Endothelial cell of umbilical vein (primary cell): ENCODE data around the gene ANP32D. TPM values are rescaled to one million over a fixed set of nuclear protein-coding genes. Genes with fewer than 3 reads are reported as not detected.

Experiments
- BruUV-seq: library from RNA; stranded (reverse); fragments of 400-500 nt; replicated peaks from 2 replicates; lab custom pipeline; 2021; lab: Mats Ljungman, UMichigan
- CTCF ChIA-PET: fragments of 300-600, 350-600 bp; sonication (Branson Sonifier 250); formaldehyde crosslinking; loops from one replicate; lab custom pipeline; 2021; ENCODE audit warnings: antibody characterized with exemption, inconsistent platforms; lab: Charles Lee
- POLR2A ChIA-PET: fragments of 300-600, 350-600 bp; sonication (Branson Sonifier 250); formaldehyde crosslinking; loops from one replicate; lab custom pipeline; 2021; ENCODE audit warnings: antibody characterized with exemption, inconsistent platforms; lab: Charles Lee
- DNase-seq: peaks from one replicate; pipeline ENCODE4 v3.0.0-alpha.2; 2011; ENCODE audit warnings: low read depth, low spot score
- FAIRE-seq: peaks from 2 replicates; lab custom pipeline; 2011; peaks lifted over from hg19 to GRCh38; lab: Jason Lieb, UNC
- H2AFZ ChIP-seq: 2 replicates; pipeline ENCODE4 v1.6.0; 2012; ENCODE audit warnings: low read depth, low read length, control low read depth, inconsistent platforms
- H3K27ac ChIP-seq: 2 replicates; pipeline ENCODE4 v1.5.1; 2011; ENCODE audit warnings: low read depth, mild to moderate bottlenecking, control low read depth, low read length, moderate library complexity; ENCODE audit not compliant: insufficient read depth
- H3K27me3 ChIP-seq, 2 experiments: 2 replicates each; pipeline versions ENCODE4 v1.6.0 to v1.6.1; 2011; ENCODE audit warnings: low read length in 2 of 2, mixed read lengths in 1 of 2; ENCODE audit not compliant: control insufficient read depth in 2 of 2, insufficient read depth in 2 of 2
- H3K36me3 ChIP-seq, 2 experiments: 2 replicates in 1 of 2; 3 replicates in 1 of 2; pipeline ENCODE4 v1.5.1; 2011; ENCODE audit warnings: low read length in 2 of 2, mild to moderate bottlenecking in 1 of 2, moderate library complexity in 1 of 2; ENCODE audit not compliant: control insufficient read depth in 2 of 2, insufficient read depth in 2 of 2; ENCODE audit errors: extremely low read depth in 1 of 2
- H3K4me1 ChIP-seq: 3 replicates; pipeline ENCODE4 v1.5.1; 2011; ENCODE audit warnings: mild to moderate bottlenecking, low read length; ENCODE audit not compliant: control insufficient read depth, insufficient read depth; ENCODE audit errors: extremely low read depth
- H3K4me2 ChIP-seq: 2 replicates; pipeline ENCODE4 v1.6.1; 2011; ENCODE audit warnings: low read length, control low read depth, mixed read lengths; ENCODE audit not compliant: insufficient read depth
- H3K4me3 ChIP-seq, 3 experiments: fragments of 200-600 bp in 1 of 3; sonication (generic), shearing (Covaris generic) in 1 of 3; replicated peaks in 1 of 3; 2 replicates each; pipeline ENCODE4 v1.5.1; 2011 to 2016; ENCODE audit warnings: control low read depth in 3 of 3, low read length in 3 of 3, mild to moderate bottlenecking in 2 of 3, inconsistent platforms in 1 of 3, low read depth in 1 of 3, moderate library complexity in 1 of 3; ENCODE audit not compliant: insufficient read depth in 1 of 3
- H3K79me2 ChIP-seq: 2 replicates; pipeline ENCODE4 v1.6.0; 2012; ENCODE audit warnings: low read length, inconsistent platforms; ENCODE audit not compliant: control insufficient read depth, insufficient read depth
- H3K9ac ChIP-seq: replicated peaks from 2 replicates; pipeline ENCODE3; 2011; ENCODE audit warnings: low read length, control low read depth; ENCODE audit not compliant: insufficient read depth; ENCODE audit errors: extremely low read depth
- H3K9me1 ChIP-seq: replicated peaks from 3 replicates; pipeline ENCODE4 v1.6.0; 2011; ENCODE audit warnings: mild to moderate bottlenecking, low read length; ENCODE audit not compliant: control insufficient read depth, insufficient read depth; ENCODE audit errors: extremely low read depth
- H3K9me3 ChIP-seq: replicated peaks from 2 replicates; pipeline ENCODE4 v1.5.1; 2012; ENCODE audit warnings: low read length, inconsistent platforms; ENCODE audit not compliant: control insufficient read depth, insufficient read depth
- H4K20me1 ChIP-seq: replicated peaks from 2 replicates; pipeline ENCODE3; 2011; ENCODE audit warnings: mild to moderate bottlenecking, low read length; ENCODE audit not compliant: control insufficient read depth, insufficient read depth; ENCODE audit errors: extremely low read depth
- CTCF ChIP-seq, 2 donors: IDR thresholded peaks; 1 replicate in 1 of 2; 2 replicates in 1 of 2; pipeline ENCODE4 v1.5.1; 2011; ENCODE audit warnings: low read length in 2 of 2, mild to moderate bottlenecking in 2 of 2, moderate library complexity in 2 of 2, control low read depth in 1 of 2, inconsistent platforms in 1 of 2, low read depth in 1 of 2; ENCODE audit not compliant: insufficient read depth in 1 of 2; ENCODE audit errors: extremely low read depth in 1 of 2
- EZH2 ChIP-seq: IDR thresholded peaks from 2 replicates; pipeline ENCODE4 v1.6.1; 2012; ENCODE audit warnings: borderline replicate concordance, low read depth, mild to moderate bottlenecking, moderate library complexity, low read length, inconsistent platforms; ENCODE audit not compliant: severe bottlenecking
- FOS ChIP-seq: IDR thresholded peaks from 2 replicates; pipeline ENCODE4 v1.6.1; 2011; ENCODE audit warnings: mild to moderate bottlenecking, low read length, moderate library complexity, borderline replicate concordance; ENCODE audit not compliant: insufficient read depth
- GATA2 ChIP-seq: IDR thresholded peaks from 2 replicates; pipeline ENCODE4 v1.7.0; 2011; ENCODE audit warnings: low read depth, mild to moderate bottlenecking, moderate library complexity, mixed read lengths, low read length; ENCODE audit not compliant: insufficient read length, insufficient read depth
- JUN ChIP-seq: IDR thresholded peaks from 2 replicates; pipeline ENCODE4 v1.6.1; 2011; ENCODE audit warnings: borderline replicate concordance, low read depth; ENCODE audit not compliant: insufficient read length, insufficient read depth
- MAX ChIP-seq: IDR thresholded peaks from 2 replicates; pipeline ENCODE4 v1.6.1; 2011; ENCODE audit not compliant: insufficient read depth, insufficient read length
- MYC ChIP-seq: IDR thresholded peaks from one replicate; pipeline ENCODE4 v1.6.1; 2011; ENCODE audit warnings: mild to moderate bottlenecking, low read depth, low read length
- POLR2A ChIP-seq: IDR thresholded peaks from 2 replicates; pipeline ENCODE4 v1.6.1; 2012; ENCODE audit warnings: low read depth, mild to moderate bottlenecking, control low read depth, low read length
- POLR2AphosphoS5 ChIP-seq: IDR thresholded peaks from 2 replicates; pipeline ENCODE4 v1.6.1; 2012; ENCODE audit warnings: low read depth, mild to moderate bottlenecking, control low read depth, low read length, moderate library complexity; ENCODE audit not compliant: insufficient read depth
- dilution Hi-C: fragments of 300-500 bp; cut with MboI; formaldehyde crosslinking; loops from one replicate; pipeline ENCODE4 v1.15.0; 2019; ENCODE audit warnings: low sequenced_read_pairs; ENCODE audit not compliant: extremely low pct_ligation_motif_present
- intact Hi-C: fragments of 100-400 bp; cut with micrococcal nuclease; formaldehyde crosslinking; loops from one replicate; pipeline ENCODE4 v1.10.0; 2022
- polyA plus RNA-seq, 4 experiments: library from polyadenylated mRNA; depleted of rRNA in 3 of 4; stranded (reverse) in 3 of 4; unstranded in 1 of 4; fragments of >200 nt; gene quantifications; 2 replicates each; pipeline versions ENCODE4 v1.2.1 to v1.2.3, GENCODE V29; 2011 to 2012; ENCODE audit warnings: missing spikeins in 1 of 4
- total RNA-seq: library from RNA; stranded (reverse); gene quantifications from 2 replicates; pipeline ENCODE4 v1.2.3, GENCODE V29; 2021

The ANP32D gene
- total and polyA plus RNA-seq, 2 donors (not counting 3 experiments of a cell fraction or from before 2014, with no cell fraction given) = not detected

GRCh38 chr12:48486261-48486660 lies 13.9 kb downstream of the ANP32D start:
- CTCF ChIA-PET = no interaction called here
- H3K9me3 ChIP-seq = no peaks in the 10 kb centered on the region
- H3K27ac ChIP-seq = no peak overlapping the region
- peaks cover 1 to 8% of the 10 kb centered on the region in 2 experiments for H3K27me3 ChIP-seq
- POLR2A ChIA-PET = no interaction called here
- TF ChIP-seq GATA2 = no peak
- TF ChIP-seq JUN = no peak
- no peak for TF ChIP-seq CTCF (IDR thresholded peaks at IDR 0.05; ENCODE audit: extremely low read depth in 1 of 2, insufficient read depth in 1 of 2, low read depth in 1 of 2, low read length in 2 of 2)
- TF ChIP-seq MAX = no peak
- no peak for TF ChIP-seq MYC
- no peak for TF ChIP-seq POLR2AphosphoS5
- no peak for TF ChIP-seq POLR2A
- TF ChIP-seq EZH2 = no peak
- no peak for TF ChIP-seq FOS
- dilution Hi-C loops = no loop called here
- H3K9me1 ChIP-seq = no peaks in the 10 kb centered on the region
- no peak for FAIRE-seq
- H3K4me3 ChIP-seq = no peak overlapping the region
- intact Hi-C loops = no loop called here
- no peak overlapping the region for H3K9ac ChIP-seq
- no peaks in the 10 kb centered on the region for H3K4me1 ChIP-seq
- no peak for DNase-seq
- BruUV-seq = no TSS peak
- no peaks in the 10 kb centered on the region for H3K36me3 ChIP-seq
- no peak overlapping the region for H3K4me2 ChIP-seq
- no peaks in the 10 kb centered on the region for H4K20me1 ChIP-seq
- no peak overlapping the region for H2AFZ ChIP-seq
- no peaks in the 10 kb centered on the region for H3K79me2 ChIP-seq
